HG03196 (cell line): ENCODE results near the gene IL17RC.

Experiments used
- ATAC-seq: cut with Tn5 transposase; IDR thresholded peaks from one replicate; pipeline ENCODE4 v1.9.1; 2021; ENCODE audit not compliant: unreplicated experiment

IL17RC gene

DNA sequence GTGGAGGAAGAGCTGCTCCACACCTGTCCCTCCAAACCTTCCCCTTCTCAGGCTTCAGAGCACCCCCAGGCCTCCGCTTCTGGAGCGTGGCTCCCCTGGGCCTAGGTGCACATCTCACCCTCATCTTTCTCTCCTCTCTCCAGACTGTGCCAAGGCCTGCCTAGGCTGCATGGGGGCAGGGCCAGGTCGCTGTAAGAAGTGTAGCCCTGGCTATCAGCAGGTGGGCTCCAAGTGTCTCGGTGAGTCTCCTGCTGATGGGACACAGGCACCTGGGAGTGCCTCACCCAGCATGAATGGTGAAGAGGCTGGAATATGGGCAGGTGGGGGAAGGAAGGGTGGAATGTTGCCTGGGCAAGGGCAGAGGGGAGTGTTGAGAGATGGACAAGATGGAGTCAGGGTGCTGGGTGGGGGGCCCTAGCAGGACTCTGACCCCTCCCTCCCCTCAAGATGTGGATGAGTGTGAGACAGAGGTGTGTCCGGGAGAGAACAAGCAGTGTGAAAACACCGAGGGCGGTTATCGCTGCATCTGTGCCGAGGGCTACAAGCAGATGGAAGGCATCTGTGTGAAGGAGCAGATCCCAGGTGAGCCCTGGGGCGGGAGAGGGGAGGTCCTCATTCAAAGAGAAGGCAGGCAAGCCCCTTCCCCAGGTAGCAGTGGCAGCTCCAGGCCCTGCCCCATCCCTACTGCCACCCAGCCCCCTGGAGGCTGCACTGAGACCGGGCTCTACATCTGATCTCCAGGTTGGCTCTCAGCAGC is 26.2 kb downstream of the IL17RC start:
- ATAC-seq: no peak

DNA sequence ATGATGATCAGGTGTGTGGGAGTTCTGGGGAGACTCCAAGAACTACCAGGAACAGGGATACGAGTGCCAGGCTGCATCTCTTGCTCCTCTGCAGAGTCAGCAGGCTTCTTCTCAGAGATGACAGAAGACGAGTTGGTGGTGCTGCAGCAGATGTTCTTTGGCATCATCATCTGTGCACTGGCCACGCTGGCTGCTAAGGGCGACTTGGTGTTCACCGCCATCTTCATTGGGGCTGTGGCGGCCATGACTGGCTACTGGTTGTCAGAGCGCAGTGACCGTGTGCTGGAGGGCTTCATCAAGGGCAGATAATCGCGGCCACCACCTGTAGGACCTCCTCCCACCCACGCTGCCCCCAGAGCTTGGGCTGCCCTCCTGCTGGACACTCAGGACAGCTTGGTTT is 27.4 kb downstream of the IL17RC start:
- no peak for ATAC-seq

GRCh38 chr3:9945358-9945757 is 28.5 kb downstream of the IL17RC start:
- no peak for ATAC-seq

- ATAC-seq: peak; percentile 34
These were observed 29.5 kb downstream of the IL17RC start for GRCh38 chr3:9946112-9947024.

GRCh38 chr3:9947025-9947995 is 30.4 kb downstream of the IL17RC start:
- ATAC-seq: no peak

DNA sequence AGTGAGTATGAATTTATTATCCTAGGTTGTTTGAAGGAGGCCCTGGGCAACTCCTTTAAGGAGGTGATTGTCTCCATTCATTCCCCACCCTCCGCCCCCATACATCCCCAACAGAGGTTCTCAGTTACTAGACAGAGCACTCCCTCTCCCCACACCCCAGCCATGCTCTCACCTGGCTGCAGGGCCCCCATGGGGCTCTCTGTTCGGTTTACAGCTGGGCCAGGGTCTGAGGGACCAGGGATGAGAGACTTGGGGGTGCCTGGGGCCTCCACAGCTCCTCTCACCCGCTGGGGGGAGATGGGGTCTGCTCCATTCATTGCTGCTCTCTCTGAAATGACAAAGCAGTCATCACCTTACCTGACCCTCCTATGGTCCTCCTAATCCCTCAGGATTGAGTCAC is 31.7 kb downstream of the IL17RC start:
- no peak for ATAC-seq

- no peak for ATAC-seq
These were observed 32.2 kb downstream of the IL17RC start for GRCh38 chr3:9949115-9949514.

DNA sequence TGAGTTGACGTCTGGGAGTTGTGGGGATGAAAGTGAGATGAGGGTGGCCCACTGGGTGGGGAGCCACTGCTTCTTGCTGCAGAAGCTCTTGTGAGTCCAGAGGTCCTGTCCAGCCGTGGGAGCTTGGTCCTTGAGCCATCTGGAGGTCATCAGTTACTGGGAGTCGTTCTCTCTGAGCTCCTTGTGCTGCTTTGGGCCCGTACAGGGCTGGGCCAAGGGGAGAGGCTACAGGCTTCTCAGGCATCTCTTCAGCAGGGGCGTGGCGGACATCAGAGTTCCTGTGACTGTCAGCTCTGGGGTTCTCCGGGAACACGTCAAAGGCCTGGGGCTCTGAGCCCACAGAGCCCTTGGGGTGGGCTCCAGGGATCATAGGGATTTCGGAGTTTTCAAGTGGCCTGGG is 32.7 kb downstream of the IL17RC start:
- ATAC-seq: no peak

DNA sequence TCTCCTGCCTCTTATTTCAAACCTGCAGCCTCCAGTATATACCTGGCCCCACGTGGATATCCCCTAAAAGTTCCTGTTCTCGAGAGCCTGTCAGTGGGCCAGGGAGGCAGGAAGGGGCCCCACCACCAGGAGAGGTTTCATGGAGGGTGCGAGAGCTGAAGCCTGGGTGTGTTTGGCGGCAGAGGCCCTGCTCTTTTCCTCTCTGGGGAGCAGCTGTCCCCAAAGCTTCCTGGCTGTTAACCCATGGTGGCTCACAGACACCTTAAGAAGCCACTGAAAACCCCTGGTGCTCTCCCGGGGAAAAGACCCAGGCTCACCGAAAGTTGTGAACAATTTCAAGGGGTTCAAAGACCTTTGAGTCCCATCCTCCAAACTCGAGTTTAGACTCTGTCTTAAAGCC is 34.2 kb downstream of the IL17RC start:
- ATAC-seq: peak; percentile 49

GRCh38 chr3:9951598-9951961 is 34.7 kb downstream of the IL17RC start:
- no peak for ATAC-seq

DNA sequence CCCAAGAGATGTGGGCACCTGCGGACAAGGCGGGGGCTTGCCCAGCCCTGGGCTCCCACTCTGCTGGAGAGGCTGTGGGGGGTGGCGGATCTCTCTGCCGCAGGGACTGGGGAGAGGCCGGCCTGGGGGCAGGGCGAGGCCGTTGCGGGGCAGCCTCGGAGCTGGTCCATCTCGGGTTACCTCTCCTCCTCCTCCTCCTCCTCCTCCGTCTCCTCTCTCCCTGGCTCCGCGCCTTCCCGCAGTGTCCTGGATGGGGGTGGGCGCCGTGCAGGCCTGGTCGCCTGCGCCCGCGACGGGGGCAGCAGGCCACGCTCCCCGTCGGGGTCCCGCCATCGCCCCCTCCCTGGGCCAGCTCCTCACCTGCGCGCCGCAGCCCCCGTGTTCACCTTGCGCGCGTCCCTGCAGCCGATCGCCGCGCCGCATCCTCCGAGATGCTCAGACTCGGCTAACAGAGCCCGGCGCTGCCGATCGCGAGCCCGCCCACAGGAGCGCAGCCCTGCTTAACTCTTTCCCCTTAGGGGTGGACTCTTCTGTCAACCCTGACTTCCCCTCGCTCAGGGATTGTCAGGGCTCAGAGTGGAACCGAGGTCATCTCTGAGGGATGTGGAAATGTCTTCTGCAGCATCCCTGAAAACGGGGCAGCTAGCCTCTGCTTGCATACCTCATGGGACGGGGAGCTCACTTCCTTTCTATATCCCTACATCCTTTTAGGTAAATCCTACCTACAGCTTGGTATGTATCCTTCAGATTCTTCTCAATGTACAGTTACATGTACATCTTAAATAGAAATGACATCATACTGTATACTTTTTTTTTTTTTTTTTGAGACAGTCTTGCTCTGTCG is 35.3 kb downstream of the IL17RC start, which contains the start of gene PRRT3:
PRRT3 (minus strand) TSS at position 447 of the 844 bp plus-strand sequence. CDS start 2,293 bp downstream, outside the sequence.
- peak; percentile 49 for ATAC-seq

DNA sequence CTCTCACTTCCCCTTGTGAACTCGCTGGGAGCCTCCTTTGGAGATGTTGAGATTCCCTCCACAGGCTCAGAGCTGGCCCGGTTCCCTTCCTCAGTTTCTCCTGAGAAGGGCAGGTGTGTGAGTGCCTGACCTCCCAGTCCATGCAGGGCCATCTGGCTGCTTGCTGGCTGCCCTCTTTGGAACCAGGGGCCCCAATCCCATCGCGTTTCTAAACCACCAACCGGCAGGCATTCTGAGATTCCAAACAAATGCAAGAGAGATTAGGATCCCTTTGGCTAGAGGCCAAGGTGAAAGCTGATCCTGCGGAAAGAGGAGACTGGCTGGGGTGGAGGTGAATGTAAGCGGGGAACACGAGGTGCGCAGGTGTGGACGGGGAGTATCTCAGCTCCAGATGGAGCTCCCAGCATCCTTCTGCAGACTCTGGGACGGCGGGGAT is 38.2 kb downstream of the IL17RC start:
- no peak for ATAC-seq

GRCh38 chr3:9955611-9956352 is 38.9 kb downstream of the IL17RC start:
- ATAC-seq: no peak

- no peak for ATAC-seq
These were observed 40.3 kb downstream of the IL17RC start for GRCh38 chr3:9957214-9957613.

DNA sequence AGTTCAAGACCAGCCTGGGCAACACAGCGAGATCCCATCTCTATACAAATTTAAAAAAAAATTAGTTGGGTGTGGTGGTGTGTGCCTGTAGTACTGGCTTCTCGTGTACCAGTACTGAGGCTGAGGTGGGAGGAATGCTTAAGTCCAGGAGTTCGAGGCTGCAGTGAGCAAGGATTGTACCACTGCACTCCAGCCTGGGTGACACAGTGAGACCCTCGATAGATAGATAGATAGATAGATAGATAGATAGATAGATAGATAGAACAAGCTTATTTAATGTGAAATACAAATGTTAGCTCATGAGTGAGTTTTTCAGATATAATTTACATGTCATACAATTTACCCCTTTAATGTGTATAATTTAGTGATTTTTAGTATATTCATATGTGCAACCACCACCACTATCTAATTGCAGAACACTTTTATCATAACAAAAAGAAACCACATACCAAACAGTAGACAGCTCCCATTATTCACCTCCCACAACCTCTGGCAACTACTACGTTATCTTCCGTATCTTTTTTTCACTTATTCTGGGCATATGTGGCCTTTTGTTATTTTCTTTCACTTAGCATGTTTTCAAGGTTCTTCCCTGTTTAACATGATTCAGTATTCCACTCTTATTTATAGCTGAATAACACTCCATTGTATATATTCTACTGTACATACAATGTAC is 48.4 kb downstream of the IL17RC start:
- no peak for ATAC-seq

GRCh38 chr3:9966841-9967240 is 49.9 kb downstream of the IL17RC start:
- ATAC-seq: no peak

- ATAC-seq: no peak
These were observed 52.7 kb downstream of the IL17RC start for GRCh38 chr3:9969632-9970019.

DNA sequence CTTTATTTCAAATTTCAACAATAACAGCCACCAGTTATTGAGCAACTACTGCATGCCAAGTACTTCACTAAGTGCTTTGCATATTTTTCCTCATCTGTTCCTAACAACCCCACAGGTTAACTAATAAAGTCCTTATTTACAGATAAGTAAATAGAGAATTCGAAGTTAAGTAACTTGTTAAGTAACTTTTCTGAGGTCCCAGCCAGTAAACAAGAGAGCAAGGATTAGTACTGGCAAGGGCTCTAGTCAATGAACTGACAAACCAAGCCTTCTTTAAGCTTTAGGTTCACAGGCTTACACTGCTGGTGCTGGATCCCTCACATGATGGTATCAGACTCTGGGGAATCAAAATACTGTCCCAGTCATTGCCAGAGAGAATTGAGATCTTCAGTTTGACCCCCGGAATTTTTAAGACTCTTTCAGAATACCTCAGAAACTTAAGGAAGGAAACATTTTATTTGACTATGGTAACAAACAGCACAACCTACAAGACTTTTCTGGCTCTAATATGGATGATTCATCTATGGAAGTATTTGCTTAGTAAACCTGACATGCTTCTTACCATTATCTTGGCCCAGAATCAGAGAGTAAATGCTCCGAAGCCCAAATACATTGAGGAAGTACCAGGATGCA is 53.2 kb downstream of the IL17RC start:
- no peak for ATAC-seq
